GM19455 (cell line): Measurements from ENCODE around the gene SERPINI2.

ENCODE experiments used
- ATAC-seq: cut with Tn5 transposase; IDR thresholded peaks from one replicate; pipeline ENCODE4 v1.9.1; 2021; ENCODE audit not compliant: unreplicated experiment

SERPINI2 gene, protein sequence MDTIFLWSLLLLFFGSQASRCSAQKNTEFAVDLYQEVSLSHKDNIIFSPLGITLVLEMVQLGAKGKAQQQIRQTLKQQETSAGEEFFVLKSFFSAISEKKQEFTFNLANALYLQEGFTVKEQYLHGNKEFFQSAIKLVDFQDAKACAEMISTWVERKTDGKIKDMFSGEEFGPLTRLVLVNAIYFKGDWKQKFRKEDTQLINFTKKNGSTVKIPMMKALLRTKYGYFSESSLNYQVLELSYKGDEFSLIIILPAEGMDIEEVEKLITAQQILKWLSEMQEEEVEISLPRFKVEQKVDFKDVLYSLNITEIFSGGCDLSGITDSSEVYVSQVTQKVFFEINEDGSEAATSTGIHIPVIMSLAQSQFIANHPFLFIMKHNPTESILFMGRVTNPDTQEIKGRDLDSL

DNA sequence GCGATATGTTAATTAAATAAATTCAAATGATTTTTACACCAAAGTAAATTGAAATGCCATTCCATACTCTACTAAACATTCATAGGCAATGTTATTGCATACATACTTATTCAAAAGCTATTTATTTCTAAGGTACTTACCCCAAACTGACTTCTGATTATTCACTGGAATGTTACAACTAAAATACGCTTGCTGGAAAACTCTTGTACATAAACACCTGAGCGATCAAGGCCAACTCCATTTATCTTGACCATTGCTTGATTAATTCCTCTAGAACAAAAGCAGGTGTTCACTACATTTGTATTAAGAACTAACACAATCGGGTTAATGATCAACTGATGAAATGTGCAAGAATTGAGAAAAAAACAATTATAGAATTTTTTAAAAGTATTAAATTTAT, at the start of gene SERPINI2:
Gene SERPINI2 (minus strand): TSS at position 180 of the 400 bp plus-strand sequence. CDS start 2,208 bp downstream, outside the sequence.
- ATAC-seq, result no peak

DNA sequence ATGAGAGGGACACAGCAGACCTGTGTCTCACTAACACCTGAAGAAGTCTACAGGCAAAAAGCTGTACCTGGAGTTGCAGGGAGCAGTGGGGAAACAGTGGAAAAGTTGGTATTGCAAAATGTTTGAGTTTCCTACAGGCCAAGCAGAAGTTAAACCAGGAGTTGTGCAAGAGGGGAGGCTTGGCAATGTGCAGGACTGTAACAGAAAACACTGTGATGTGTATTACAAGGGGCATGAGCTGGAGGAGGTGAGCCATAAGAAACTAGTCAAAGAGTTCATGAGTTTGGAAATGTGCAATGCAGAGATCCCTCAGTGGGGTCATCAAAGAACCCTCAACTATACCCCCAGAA, 47.1 kb upstream of the SERPINI2 start:
- ATAC-seq, result no peak

DNA sequence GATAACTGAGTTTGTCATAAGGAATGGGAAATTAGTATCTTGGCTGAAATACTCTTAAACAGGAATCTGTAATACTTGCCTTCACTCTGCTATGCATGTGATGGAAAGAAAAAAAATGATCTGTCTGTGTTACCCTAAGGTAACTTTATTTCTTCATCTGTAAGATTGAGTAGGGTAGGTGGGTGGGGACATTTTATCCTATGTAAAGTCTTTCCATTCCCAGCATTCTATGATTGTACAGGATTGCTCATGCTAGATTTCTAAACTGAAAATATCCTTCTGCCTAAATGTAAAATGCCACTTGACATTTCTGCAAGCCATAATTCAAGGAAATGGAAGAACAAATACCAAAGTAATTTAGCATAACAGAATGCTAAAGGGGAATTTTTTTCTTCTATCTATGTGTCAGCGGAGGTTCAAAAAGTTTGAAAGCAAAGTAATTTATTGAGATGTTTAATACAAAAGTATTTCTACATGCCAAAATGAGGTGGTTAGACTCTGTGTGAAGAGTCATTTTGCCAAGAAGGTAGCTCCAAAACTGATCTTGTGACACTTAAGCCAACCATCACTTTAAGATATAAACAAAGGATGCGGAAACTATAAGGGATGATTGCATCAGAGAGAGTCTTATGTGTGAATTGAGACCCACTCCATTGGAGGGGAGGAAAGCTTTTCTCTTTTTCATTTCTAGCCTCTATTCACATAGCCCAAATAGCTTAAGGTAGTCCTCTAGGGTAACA, 46.6 kb upstream of the SERPINI2 start:
- no peak for ATAC-seq

GRCh38 chr3:167507954-167508353, 34.1 kb upstream of the SERPINI2 start:
- no peak for ATAC-seq

- ATAC-seq, result no peak
Observed at GRCh38 chr3:167502401-167502800, 28.6 kb upstream of the SERPINI2 start.

GRCh38 chr3:167501941-167502340, 28.1 kb upstream of the SERPINI2 start:
- no peak for ATAC-seq

- no peak for ATAC-seq
Observed at GRCh38 chr3:167497903-167498302, 24.1 kb upstream of the SERPINI2 start.

DNA sequence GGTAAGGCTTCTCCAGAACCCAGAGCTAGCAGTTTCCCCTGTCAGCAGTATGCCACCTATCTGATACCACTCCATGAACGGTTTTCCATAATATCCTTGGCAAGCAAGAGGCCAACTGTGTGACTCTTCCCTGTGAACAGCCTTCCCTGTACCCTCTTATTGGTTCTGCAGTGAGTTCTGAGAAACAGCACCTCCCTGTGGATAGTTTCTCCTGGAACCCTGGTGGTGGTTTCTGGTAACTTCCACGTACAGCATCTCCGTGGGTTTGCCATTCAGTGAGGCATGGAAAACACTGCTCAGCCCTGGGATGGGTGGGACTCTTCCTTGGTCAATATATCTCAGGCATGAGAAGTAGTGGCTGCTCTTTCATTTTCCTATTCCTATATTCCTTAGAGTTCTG, 19.4 kb upstream of the SERPINI2 start:
- no peak for ATAC-seq

- no peak for ATAC-seq
Observed at GRCh38 chr3:167491621-167492020, 17.8 kb upstream of the SERPINI2 start.

- ATAC-seq, result no peak
Observed at GRCh38 chr3:167489571-167489970, 15.7 kb upstream of the SERPINI2 start.

DNA sequence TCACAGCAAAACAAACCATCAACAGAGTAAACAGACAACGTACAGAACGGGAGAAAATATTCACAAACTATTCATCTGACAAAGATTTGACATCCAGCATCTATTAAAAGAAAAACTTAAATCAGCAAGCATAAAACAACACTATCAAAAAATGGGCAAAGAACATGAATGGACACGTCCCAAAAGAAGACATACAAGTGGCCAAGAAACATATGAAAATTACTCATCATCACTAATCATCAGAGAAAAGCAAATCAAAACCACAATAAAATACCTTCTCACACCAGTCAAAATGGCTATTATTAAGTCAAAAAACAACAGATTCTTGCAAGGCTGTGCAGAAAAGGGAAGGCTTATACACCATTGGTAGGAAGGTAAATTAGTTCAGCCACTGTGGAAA, 13.7 kb upstream of the SERPINI2 start:
- no peak for ATAC-seq

- ATAC-seq, result no peak
Observed at GRCh38 chr3:167484551-167484950, 10.7 kb upstream of the SERPINI2 start.

- ATAC-seq, result no peak
Observed at GRCh38 chr3:167483708-167484475, 10.1 kb upstream of the SERPINI2 start.

- ATAC-seq, result no peak
Observed at GRCh38 chr3:167481164-167481563, 7.3 kb upstream of the SERPINI2 start.

DNA sequence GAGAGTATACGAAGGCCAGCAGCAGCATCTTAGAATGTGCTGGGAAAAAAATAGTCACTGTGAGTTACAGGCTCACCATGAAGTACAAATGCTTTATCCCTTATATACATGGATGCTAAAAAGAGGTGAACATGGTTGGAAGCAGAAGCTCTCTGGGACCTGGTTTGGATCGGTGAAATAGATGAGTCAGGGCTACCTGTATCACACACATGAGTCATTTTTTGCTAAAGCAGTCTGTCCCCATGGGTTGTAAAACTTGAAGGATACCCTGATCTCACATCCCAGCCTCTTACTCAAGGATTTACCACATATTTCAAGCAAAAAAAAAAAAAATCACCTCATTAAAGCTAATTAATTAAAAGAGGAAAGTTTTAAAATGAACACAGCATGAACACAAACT, 6.9 kb upstream of the SERPINI2 start:
- no peak for ATAC-seq

GRCh38 chr3:167469381-167469780, 4.5 kb downstream of the SERPINI2 start:
- no peak for ATAC-seq

- ATAC-seq, result no peak
Observed at GRCh38 chr3:167467848-167468611, 5.8 kb downstream of the SERPINI2 start.

GRCh38 chr3:167466966-167467365, 6.9 kb downstream of the SERPINI2 start:
- ATAC-seq, result no peak

GRCh38 chr3:167456157-167456799, 17.6 kb downstream of the SERPINI2 start:
- no peak for ATAC-seq

DNA sequence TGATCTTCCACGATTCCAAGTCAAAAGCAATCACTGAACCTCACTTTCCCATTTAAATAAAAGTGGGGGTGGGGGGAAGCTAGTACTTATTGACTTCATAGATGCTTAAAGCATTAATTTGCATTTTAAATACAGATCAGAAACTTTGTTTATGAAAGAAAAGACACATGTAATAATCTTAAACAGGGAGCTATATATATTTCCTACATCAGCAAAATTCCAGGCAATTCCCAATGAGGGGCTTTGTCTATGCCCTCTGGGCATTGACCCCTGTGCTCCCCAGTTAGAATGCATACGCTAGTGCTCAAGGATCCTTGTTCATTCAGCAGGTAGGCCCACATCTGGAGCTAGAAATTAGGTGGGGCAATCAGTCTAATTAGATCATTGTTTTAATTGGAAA, 20.0 kb downstream of the SERPINI2 start:
- ATAC-seq, result no peak
